Measurements from ENCODE around the gene PIAS3.
"Not testable (repeated sequence)": the region's sequence is repeated elsewhere in the genome, so short reads cannot be mapped to it uniquely, and the experiment has no call there.

PIAS3 gene

GRCh38 chr1:145878724-145879123 lies 19.8 kb upstream of the PIAS3 start:
- in situ Hi-C loops (cut with MboI; ENCODE audit: low sequenced_read_pairs): no loop called here

GRCh38 chr1:145877923-145878486 lies 19.1 kb upstream of the PIAS3 start:
- in situ Hi-C loops (cut with MboI; ENCODE audit: low sequenced_read_pairs): no loop called here

- in situ Hi-C loops (cut with MboI; ENCODE audit: low sequenced_read_pairs): no loop called here
Measured at GRCh38 chr1:145874646-145875045, 15.8 kb upstream of the PIAS3 start.

DNA sequence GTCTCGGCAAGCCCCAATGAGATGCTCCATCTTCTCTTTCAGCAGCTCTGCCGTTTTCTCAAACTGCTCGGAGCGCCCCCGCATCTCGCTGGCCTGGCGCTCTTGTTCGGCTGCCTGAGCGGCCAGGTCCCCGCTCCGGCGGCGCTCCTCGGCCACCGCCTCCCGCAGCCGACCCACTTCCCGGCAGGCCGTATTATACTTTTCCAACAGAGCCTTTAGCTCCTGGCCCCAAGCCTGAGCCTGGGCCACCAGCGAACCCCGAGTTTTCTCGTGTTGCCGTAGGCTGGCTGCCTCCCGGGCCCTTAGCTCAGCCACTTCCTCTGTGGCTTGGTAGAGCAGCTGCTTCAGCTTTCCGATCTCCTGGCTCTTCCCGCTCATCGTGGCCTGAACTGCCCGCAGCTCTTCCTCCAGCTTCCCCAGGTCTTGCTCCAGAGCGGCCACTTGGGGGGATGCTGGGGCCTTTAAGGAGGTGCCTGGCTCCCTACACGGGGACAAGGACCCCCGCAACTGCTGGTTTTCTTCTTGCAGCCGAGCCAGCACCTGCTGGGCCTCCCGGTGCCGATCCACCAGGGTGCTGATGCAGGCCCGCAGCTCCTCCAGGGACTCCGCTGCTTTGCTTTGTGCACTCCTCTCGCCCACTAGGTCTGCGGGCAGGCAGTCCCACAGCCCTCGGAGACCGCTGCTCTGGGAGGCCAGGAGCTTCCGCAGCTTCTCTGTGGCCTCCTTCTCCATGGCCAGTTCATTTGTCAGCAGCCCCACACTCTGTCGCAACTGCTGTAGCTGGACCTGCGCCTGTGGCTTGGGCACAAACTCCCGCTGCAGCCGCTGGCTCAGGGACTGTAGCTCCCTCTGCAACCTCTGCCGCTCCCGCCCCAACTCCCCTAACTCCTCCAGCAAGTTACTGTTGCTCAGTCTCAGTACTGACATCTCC lies 13.4 kb upstream of the PIAS3 start:
- in situ Hi-C loops (cut with MboI; ENCODE audit: low sequenced_read_pairs): no loop called here

DNA sequence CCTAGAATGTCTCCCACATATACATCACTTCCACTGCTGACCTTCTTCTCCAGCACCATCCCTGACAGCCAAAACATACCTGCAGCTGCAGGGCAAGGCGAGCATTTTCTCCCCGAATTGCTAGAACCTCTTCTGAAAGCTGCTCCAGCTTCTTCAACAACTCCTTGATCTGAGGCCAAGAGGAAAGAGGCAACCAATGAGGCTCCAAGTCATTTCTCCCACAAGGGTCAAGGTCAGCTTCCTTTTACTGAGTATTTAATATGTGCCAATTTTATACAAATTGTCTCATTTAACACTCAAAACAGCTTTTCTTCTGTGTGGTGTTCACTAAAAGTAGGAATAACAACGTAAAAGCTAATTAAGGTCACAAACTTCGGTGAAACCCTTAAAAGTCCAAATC lies 9.4 kb upstream of the PIAS3 start:
- in situ Hi-C loops (cut with MboI; ENCODE audit: low sequenced_read_pairs): no loop called here

DNA sequence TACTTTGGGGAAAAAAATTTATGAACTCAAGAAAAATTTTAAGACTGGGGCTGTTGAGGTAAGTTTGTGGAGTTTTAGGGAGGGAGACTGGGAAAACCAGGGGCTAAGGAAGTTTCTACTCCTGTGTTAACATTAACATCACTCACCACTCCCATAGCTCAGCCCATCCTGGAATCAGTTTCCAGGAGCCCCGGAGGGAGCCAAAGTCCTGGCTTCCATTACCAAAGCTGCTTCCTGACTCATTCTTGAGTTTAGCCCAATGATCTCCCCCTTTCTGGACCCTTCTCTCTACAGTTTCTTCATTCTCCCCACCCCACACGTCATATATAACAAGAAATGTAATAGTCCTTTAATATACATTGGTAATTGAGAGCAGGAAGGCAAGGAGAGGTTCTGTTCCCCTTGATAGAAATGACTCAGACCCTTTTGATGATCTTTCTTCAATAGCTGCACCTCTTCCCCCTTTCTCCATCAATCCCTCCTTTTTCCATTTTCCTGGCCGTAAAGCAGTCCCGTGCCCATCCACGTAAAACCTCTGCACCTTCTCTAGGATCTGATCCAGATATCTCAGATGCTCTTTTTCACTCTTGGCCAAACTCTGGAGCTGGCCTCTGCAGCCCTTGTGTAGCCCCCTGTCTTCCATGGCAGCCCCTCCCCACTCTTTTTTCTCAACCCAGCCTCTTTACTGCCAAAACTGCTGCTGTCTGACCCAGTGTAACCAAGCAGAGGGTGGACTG lies 4.6 kb upstream of the PIAS3 start:
- in situ Hi-C loops (cut with MboI; ENCODE audit: low sequenced_read_pairs): no loop called here

- in situ Hi-C loops (cut with MboI; ENCODE audit: low sequenced_read_pairs): loop anchor here (10.0 kb wide), 1 partner anchor 105 kb away; the partner anchor contains the start of genes ANKRD34A and POLR3GL
Measured at GRCh38 chr1:145859491-145860023, 676 bp upstream of the PIAS3 start.

GRCh38 chr1:145858238-145858900 lies 512 bp downstream of the PIAS3 start:
- in situ Hi-C loops (cut with MboI; ENCODE audit: low sequenced_read_pairs): loop anchor here (10.0 kb wide), 1 partner anchor 106 kb away; the partner anchor contains the start of genes ANKRD34A and POLR3GL

DNA sequence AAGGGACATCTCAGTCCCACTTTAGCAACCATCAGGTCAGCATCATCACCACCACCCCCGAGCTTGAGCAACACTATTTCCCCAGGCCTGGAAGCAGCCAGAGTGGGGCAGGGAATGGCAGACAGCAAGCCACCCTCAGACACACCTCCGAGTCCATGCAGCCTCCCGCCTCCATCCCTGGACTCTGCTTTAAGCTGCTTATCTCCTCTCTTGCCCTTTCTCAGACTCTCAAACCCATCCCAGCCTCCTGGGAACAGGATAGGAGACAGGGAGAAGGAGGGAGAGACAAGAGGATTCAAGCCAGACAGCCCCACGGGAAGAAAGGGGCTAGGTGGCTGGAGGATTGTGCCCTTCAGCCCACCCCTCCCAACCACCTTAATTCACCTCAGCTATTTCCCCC lies 1.7 kb downstream of the PIAS3 start:
- in situ Hi-C loops (cut with MboI; ENCODE audit: low sequenced_read_pairs): loop anchor here (10.0 kb wide), 1 partner anchor 108 kb away; the partner anchor contains the start of genes ANKRD34A and POLR3GL

- in situ Hi-C loops (cut with MboI; ENCODE audit: low sequenced_read_pairs): loop anchor here (10.0 kb wide), 1 partner anchor 109 kb away; the partner anchor contains the start of genes ANKRD34A and POLR3GL
Measured at GRCh38 chr1:145855426-145855948, 3.4 kb downstream of the PIAS3 start.

- in situ Hi-C loops (cut with MboI; ENCODE audit: low sequenced_read_pairs): loop anchor here (10.0 kb wide), 1 partner anchor 115 kb away; the partner anchor contains the start of genes ANKRD34A and POLR3GL
Measured at GRCh38 chr1:145849356-145850160, 9.3 kb downstream of the PIAS3 start.

DNA sequence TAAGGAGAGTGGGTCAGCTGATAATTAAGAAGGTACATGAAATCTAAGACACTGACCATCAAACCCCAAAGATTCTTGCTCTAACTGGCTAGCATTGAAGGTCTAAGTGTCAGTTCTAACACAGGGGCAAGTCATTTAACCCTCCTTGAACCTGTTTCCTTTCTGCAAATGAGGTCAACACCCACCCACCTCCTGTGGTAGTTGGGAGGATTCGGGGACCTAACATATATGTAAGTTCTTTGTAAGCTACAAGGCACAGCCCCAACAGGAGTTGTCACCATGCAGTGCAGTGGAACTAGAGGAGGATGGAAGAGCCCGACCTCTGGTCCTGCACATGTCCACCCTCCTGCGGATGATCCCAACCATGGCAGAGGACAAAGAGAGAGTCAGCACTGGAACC lies 11.1 kb downstream of the PIAS3 start:
- in situ Hi-C loops (cut with MboI; ENCODE audit: low sequenced_read_pairs): no loop called here

DNA sequence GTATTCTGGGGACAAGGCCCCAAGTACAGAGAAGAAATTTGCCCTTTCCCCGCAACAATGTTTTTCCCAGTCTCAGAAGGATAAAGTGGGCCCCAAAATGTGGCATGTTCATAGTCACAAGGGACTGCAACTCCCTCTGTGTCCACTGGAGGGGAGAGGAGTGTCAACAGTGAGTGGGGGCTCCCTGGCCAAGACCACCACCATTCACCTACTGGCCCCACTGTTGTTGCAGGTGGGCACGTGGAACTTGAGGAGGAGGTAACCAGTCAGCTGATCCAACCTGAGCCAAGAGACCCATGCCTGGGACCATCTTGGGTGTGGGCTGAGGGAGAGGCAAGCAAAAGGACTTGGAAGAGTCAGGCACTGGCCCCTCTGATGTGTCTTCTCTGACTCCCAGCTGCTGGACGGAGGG lies 12.7 kb downstream of the PIAS3 start:
- in situ Hi-C loops (cut with MboI; ENCODE audit: low sequenced_read_pairs): no loop called here

- in situ Hi-C loops (cut with MboI; ENCODE audit: low sequenced_read_pairs): no loop called here
Measured at GRCh38 chr1:145845514-145846161, 13.2 kb downstream of the PIAS3 start, which contains the start of gene NUDT17. Gene NUDT17 (plus strand): TSS chr1:145845630. CDS start chr1:145845641, 11 bp downstream.

- in situ Hi-C loops (cut with MboI; ENCODE audit: low sequenced_read_pairs): no loop called here
Measured at GRCh38 chr1:145845144-145845513, 13.8 kb downstream of the PIAS3 start.

DNA sequence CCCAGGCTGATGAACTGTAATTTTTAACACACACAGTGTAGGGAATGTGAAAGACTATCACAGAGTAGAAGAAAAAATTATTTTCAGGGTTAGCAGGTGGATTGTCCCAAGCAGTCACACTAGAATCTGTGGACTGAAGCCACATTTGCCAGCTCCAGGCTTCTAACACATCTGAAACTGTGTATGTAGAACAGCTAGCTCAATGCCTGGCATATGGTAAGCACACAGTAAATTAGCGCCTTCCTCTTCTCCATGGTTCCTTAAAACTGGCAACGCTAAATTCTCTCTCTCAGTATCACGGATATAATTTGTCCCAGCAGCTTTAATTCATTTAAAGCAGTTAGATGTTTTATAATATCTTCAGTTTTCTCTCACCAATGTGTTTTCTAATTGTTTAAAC lies 15.8 kb downstream of the PIAS3 start:
- in situ Hi-C loops (cut with MboI; ENCODE audit: low sequenced_read_pairs): no loop called here

DNA sequence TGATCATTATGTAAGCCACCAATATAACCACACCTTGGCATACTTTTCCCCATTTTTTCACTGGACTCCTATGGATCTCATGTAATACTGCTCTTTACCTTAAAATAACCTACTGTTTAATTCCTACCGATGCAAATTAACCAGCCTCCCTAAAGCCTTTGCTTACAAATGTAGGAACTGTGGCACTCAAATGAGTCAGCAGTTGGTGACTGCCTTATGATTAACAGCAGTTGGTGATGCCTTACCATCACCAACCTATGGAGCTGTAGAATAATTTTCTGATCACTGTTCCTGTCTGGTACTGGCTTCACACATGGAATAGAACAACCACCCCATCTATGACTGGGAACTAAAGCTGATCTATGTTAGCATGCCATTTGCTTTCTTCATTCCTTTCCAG lies 21.2 kb downstream of the PIAS3 start:
- in situ Hi-C loops (cut with MboI; ENCODE audit: low sequenced_read_pairs): no loop called here

- in situ Hi-C loops (cut with MboI; ENCODE audit: low sequenced_read_pairs): not testable (repeated sequence)
Measured at GRCh38 chr1:145830810-145831209, 28.1 kb downstream of the PIAS3 start.
